Non-pigmented ciliary epithelial cell (primary cell): Measurements from ENCODE around the gene SDF2L1.
"Not testable (repeated sequence)": the region's sequence is repeated elsewhere in the genome, so short reads cannot be mapped to it uniquely, and the experiment has no call there.

ENCODE experiments used
- DNase-seq: peaks from one replicate; pipeline ENCODE4 v3.0.0-alpha.2; 2010; ENCODE audit warnings: low read depth

SDF2L1 gene

GRCh38 chr22:21686634-21687393 is 44.7 kb downstream of the SDF2L1 start:
- DNase-seq: no peak

GRCh38 chr22:21687685-21688259 is 45.7 kb downstream of the SDF2L1 start:
- DNase-seq: no peak

GRCh38 chr22:21688341-21688705 is 46.2 kb downstream of the SDF2L1 start:
- no peak for DNase-seq

GRCh38 chr22:21688706-21689381 is 46.7 kb downstream of the SDF2L1 start:
- no peak for DNase-seq

- no peak for DNase-seq
Observed at GRCh38 chr22:21690401-21690801, 48.3 kb downstream of the SDF2L1 start.

- DNase-seq: no peak
Observed at GRCh38 chr22:21691816-21692215, 49.7 kb downstream of the SDF2L1 start.

GRCh38 chr22:21692856-21693255 is 50.8 kb downstream of the SDF2L1 start:
- not testable (repeated sequence) for DNase-seq

GRCh38 chr22:21693333-21693998 is 51.4 kb downstream of the SDF2L1 start:
- no peak for DNase-seq
